GM23338 (cell line): Measurements from ENCODE around the gene PLAC8.

ENCODE experiments used
- CREB1 ChIP-seq: fragments of 250-450 bp; sonication (Bioruptor Pico); IDR thresholded peaks from 2 replicates; pipeline ENCODE4 v1.5.0; 2020; ENCODE audit warnings: low read depth, mild to moderate bottlenecking, moderate library complexity
- CTCF ChIP-seq, 2 experiments: fragments of 200-600 bp in 1 of 2; sonication (generic) in 1 of 2; conservative IDR thresholded peaks; 2 replicates each; pipeline versions ENCODE4 v1.5.1 to v1.6.1; 2016 to 2017; ENCODE audit warnings: antibody characterized with exemption in 2 of 2, low read depth in 2 of 2, mild to moderate bottlenecking in 2 of 2, moderate library complexity in 1 of 2
- EZH2 ChIP-seq: fragments of 200-600 bp; sonication (generic); IDR thresholded peaks from one replicate; pipeline ENCODE4 v1.8.0; 2017; ENCODE audit warnings: antibody characterized with exemption, mild to moderate bottlenecking, low read depth; ENCODE audit not compliant: unreplicated experiment
- EZH2phosphoT487 ChIP-seq: fragments of 200-600 bp; sonication (generic); IDR thresholded peaks from one replicate; pipeline ENCODE4 v1.8.1; 2018; ENCODE audit warnings: antibody characterized with exemption; ENCODE audit not compliant: unreplicated experiment
- POLR2AphosphoS5 ChIP-seq: IDR thresholded peaks from 2 replicates; pipeline ENCODE4 v1.6.1; 2016; ENCODE audit warnings: antibody characterized with exemption, low read depth
- REST ChIP-seq: IDR thresholded peaks from one replicate; pipeline ENCODE4 v1.6.1; 2018; ENCODE audit warnings: antibody characterized with exemption; ENCODE audit not compliant: unreplicated experiment
- ZNF114 ChIP-seq: fragments of 250-450 bp; sonication (Bioruptor Pico); IDR thresholded peaks from 2 replicates; pipeline ENCODE4 v1.5.0; 2020; ENCODE audit warnings: mild to moderate bottlenecking, moderate library complexity

GRCh38 chr4:83118869-83119268, 4.3 kb upstream of the PLAC8 start:
- TF ChIP-seq REST, result no peak
- no peak for TF ChIP-seq CTCF (conservative IDR thresholded peaks at IDR 0.05; ENCODE audit: low read depth in 2 of 2)
- TF ChIP-seq EZH2, result no peak
- no peak for TF ChIP-seq POLR2AphosphoS5
- no peak for TF ChIP-seq EZH2phosphoT487
- no peak for TF ChIP-seq CREB1
- TF ChIP-seq ZNF114 (CRISPR knock-in tag), result no peak
